GM08714 (cell line): ENCODE data around the gene KLC1.

Source experiments
- H3K4me3 ChIP-seq: fragments of 200-500 bp; sonication (Bioruptor generic); 2 replicates; pipeline ENCODE4 v1.5.1; 2014; ENCODE audit warnings: mild to moderate bottlenecking, low read length, inconsistent platforms
- ZNF274 ChIP-seq: IDR thresholded peaks from 2 replicates; pipeline ENCODE4 v1.6.1; 2012; ENCODE audit warnings: mild to moderate bottlenecking, low read depth, low read length

The KLC1 gene

DNA sequence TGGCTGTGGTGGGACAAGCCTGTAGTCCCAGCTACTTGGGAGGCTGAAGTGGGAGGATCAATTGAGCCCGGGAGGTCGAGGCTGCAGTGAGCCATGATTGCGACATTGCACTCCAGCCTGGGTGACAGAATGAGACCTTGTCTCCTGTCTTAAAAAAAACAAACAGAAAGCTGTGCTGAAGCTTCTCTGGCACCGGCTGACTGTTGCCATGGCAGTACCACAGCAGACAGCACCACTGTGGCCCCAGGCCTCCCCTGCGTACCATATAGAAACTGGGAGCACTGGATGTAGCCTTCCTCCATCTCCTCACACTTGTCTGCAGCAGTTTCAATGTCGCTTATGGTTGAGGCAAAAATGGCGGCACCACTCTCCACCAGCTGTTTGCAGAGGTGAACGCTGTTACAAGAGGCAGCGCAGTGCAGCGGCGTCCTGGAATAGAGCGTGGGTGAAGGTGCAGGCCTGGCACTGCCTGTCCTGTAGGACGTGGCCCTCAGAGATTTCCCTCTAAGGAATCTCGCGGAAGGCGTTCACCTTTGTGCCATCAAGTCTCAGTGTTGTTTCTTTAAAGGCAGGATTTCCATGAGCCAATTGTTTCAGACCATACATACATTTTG lies 108.5 kb downstream of the KLC1 start:
- no peak overlapping the region for H3K4me3 ChIP-seq
- no peak for TF ChIP-seq ZNF274

DNA sequence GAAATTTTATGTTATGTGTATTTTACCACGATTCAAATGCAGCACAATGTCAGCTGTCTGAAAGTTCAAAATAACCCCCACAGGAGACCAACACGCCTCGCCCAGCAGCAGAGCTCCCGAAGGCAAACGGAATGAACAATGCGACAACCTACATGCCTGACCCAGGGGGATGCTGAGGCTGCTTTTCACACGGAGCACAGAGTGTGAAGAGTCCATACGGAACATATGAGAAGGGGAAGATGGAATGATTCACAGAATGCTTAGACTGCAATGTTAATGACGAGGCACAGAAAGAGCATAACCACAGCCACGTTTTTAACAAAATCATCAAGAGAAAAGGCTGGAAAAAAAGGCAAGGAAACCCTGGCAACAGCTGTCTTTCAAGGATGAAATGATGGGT lies 109.2 kb downstream of the KLC1 start:
- H3K4me3 ChIP-seq: no peak overlapping the region
- no peak for TF ChIP-seq ZNF274

DNA sequence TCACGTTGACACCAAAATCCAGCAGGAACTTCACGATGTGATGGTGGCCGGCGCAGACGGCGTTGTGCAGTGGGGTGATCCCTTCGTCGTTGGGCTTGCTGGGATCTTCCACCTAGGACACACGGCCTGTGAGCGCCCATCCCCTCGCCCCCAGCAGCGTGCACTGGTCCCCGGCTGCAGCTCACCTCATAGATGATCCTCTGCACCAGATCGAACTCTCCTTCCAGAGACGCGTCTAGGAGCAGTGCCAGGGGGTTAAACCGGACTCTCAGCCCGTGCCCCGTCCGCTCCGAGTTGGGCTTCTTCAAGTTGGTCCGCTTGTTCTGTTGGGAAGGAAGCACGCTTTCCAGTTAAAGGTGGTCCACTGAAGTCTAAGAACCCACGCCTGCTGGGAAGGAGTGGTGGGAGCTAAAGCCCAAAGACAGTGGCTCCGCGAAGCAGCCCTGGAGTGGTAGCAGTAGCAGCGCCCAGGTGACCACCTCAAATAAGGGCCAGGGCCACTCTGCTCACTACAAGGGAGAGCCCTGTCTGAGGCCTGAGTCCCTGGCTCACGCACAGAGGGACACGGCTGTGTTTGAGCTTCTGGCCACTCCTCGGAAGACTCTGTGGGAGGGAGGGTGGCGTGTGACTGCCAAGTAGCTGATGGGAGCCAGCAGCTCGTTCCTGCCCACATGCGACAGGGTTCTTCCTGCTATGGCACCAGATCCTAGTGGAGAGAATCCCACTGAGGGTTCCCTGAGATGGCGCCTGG lies 109.9 kb downstream of the KLC1 start:
- no peak overlapping the region for H3K4me3 ChIP-seq
- TF ChIP-seq ZNF274: no peak

DNA sequence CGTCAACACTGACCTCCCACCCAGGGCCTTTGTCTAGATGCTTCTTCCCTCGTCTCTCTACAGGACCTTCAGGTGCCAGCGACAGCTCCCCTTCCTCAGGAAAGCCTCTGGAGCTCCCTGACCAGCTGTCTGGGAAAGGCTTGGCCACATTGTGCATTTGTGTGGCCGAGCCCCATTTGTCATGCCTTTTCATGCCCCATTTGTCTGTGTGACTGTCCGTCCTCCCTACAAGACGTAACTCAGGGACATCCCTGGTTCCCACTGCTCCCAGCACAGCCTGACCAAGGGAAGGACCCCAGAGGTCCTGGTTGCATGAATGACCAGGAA lies 110.4 kb downstream of the KLC1 start:
- H3K4me3 ChIP-seq: no peak overlapping the region
- TF ChIP-seq ZNF274: no peak

DNA sequence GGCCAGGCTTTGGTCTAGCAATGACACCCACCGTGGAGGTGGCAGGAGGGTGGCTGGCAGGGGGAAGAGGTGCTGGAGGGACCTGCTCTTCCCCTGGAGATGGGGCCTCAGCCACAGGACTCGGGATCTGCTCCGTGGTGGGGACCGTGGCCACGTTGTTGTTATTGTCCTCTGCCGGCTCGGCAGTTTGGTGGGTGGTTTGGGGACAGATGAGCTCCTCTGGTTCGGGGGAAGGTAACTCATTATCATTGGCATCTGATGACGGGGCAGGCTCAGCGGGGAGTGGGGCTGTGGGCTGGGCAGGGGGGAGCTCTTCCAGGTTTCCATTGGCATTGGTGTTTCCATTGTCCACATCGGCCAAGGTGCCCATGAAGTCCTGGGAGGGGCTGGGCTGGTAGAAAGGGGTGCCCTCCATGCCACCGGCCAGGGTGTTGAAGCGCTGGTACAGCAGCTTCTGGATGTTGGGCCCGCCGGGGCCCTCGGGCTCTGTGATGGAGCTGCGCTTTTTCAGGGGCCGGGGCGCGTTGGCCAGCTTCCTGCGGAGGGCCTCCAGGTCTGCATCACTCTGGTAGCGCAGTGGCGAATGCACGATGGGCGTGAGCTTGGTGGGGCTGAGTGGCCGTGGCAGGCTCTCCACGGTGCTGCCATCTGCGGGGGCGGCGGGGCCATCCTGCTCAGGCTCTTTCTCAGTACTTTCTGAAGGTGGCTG lies 110.9 kb downstream of the KLC1 start:
- no peak overlapping the region for H3K4me3 ChIP-seq
- no peak for TF ChIP-seq ZNF274

DNA sequence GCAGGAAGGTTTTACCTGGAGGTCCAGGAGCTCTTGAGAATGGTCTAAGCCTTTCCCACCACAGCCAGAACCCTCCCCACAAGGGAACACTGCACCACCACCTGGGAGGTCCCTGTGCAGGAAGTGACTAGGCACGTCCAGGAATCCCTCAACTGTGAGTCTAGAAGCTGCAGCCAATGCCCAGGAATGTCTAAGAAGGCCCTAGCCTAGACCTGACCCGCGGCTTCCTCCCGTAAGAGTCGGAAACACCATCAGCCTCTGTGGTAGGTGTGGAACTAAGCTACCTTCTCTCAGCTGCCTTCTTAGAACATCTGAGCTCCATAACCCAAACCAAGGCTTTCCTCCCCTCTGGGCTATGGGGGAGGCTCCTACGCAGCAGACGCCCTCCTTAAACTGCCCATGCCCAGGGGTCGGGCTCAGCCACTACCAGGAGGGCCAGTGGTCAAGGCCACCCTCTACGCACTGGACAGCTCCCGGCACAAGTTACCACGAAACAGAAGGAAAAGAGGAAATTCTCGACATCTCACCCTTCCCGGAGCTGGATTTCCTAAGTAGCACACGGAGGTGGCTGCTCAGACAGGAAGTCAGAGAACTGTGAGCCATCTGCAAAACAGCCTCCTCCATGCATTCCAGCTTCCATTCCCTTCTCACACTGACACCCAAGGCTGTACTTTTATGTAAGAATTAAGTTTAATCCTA lies 112.1 kb downstream of the KLC1 start:
- TF ChIP-seq ZNF274: no peak
- no peak overlapping the region for H3K4me3 ChIP-seq

DNA sequence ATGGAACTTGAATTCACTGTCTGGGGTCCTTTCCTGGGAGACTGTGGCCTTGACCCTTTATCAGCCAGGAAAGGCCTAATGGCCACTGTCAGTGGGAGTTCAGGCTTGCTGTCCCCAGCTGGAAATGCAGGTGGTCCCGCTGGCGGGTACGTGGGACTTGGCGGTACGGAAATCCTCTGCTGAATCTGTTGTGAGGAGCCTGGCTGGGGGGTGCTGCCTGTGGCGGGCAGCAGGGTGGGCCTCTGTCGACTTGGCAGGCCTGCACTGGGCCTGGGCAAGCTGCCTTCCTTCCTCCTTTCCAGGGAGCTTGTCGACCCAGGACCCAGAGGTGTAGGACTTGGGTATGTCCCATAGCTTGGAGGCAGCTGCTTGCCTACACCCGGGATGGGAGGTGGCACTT lies 112.9 kb downstream of the KLC1 start:
- TF ChIP-seq ZNF274: no peak
- no peak overlapping the region for H3K4me3 ChIP-seq

DNA sequence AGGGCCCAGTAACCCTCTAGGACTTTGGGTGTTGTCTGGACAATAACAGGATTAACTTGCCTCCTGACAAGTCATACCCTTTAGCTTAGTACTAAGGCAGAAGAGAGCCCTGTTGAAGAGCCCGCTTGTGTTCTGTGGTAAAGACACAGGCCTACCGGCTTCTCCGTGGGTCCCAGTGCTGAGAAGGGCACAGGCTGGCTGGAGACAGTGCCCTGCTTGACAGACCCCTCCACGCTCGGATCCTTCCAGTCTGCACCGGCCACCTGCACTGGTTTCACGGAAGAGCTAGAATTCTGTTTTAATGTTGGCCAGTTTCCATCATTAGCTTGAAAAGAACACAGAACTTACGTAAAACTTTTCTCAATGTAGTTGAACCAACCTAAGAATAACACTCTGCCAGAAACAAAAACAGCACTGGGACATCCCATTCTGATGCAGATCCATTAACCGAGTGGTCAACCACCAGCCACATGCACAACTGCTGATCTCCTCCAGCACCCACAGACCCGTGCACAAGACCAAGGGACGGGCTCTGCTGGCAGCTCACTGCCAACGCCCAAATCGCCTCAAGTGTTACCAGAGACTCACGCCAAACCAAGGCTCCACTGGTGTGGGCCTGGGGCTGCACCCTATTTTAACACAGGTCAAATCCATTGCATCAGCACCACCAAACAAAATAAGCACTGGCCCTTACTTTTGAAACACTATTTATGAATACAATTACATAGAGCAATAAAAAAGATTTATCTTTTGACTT lies 113.7 kb downstream of the KLC1 start:
- TF ChIP-seq ZNF274: no peak

DNA sequence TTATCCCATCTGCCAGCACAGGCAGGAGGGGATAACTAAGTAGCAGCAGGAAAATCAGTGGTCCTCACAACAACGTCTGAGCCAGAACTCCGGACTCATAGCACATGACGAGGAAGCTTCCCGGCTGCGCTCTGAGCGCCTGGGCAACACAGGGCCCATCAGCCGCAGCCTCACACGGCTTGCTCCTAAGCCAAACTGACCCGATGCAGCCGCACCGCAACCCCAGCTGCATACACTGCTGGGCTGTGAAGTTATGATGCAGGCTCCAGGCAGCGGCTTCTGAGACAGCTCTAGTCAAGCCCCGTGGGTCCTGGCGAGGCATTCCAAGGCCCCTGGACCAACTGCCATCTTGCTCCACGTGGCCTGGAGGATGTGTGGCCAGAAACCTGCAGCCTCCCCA lies 114.7 kb downstream of the KLC1 start:
- H3K4me3 ChIP-seq: no peak overlapping the region
- no peak for TF ChIP-seq ZNF274

More for the DNA sequence above, 113.7 kb downstream of the KLC1 start:
- H3K4me3 ChIP-seq: no peak overlapping the region

DNA sequence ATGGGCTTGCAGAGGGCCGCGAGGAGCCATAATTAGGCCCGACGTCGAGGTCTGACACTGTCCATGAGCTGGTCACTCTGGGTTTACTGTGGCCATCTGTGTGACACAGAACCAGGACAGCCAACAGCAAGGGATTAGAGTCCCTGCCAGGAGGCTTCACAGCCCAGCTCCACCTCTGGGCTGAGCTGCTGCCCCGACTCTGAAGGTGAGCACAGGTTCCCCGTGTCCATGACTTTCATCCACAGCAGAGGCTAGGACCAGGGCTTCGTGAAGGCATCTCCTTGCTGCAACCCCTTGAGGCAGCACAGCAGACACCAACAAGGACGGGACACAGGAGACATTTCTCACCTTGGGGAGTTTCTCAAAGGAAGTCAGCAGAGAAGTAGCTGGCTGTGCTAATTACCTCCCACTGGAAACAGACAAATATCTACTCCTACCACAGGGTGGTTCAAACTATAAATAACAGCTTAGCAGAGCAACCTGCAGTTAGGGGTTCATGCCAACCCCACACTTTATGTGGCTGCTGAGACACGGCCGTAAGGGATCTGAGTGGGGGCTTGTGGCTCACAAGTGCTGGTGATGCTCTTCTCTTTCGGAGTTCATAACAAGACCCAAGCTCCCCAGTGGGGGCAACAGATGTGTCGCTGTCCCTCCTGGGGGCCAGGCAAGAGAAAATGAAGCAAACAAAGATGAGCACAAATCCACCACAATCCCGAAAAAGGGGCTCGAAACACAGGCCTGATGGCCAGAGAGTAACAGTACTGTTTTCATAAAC lies 115.8 kb downstream of the KLC1 start:
- no peak for TF ChIP-seq ZNF274
- no peak overlapping the region for H3K4me3 ChIP-seq

DNA sequence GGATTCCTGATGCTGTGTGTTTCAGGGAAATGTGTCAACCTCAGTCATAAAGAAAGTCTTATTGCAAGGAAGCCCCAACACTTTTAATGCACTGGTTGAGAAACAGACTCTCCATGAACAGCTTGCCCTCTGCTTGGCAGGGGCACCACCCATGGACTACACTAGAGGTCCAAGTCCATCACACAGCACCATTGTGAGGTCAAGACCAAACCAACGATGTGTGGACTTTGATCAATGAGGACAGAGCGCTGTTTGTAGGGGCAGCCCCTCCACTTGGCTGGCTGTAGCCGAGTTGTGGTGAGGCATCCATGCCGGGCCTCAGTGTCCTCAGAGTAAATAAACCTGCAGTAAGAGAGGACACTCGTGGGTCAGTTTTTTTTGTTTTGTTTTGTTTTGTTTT lies 116.4 kb downstream of the KLC1 start:
- no peak overlapping the region for H3K4me3 ChIP-seq
- no peak for TF ChIP-seq ZNF274

DNA sequence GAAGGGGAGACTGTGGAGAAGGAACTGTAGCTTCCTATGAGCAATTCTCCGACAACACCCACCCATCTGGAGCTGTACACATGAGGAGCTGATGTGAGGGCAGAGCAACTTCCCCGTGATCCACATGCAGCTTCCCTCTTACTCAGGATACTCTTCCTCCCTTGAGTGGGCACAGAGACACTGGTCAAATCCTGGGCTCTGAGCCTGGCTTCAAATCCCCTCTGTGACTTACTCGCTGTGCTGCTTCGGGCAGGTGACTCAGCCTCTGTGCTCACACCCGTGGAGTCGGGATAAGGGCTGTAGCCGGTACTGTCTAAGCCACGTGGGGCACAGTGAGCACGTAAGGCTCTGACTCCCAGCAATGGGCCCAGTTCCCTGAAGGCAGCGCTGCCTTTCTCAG lies 117.7 kb downstream of the KLC1 start:
- TF ChIP-seq ZNF274: no peak
- H3K4me3 ChIP-seq: no peak overlapping the region

DNA sequence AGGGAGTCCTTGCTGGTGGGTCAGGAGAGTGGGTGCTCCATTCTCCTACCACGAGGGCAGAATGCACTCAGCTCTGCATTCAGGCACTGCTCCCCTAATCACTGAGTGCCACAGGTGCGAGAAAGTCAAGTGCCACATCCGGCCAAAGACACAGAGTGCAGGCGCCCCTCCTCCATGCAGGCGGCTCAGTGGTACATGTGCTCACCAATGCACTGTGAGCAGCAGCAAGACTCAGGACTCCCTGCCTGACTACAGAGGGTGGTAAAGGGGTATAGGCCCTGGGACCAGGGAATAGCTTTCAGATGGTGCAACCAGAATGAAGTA lies 119.5 kb downstream of the KLC1 start:
- no peak overlapping the region for H3K4me3 ChIP-seq
- no peak for TF ChIP-seq ZNF274
